Activated CD4-positive, alpha-beta T cell treated with anti-CD3 and anti-CD28 coated beads for 36 hours (primary cell): ENCODE measurements around the gene LSM7. TPM values are rescaled to one million over a fixed set of nuclear protein-coding genes. Genes with fewer than 3 reads are reported as not detected.
A peak's percentile ranks its signal among the peaks of the same experiment; 100 is the strongest.
"Not testable (repeated sequence)": the region's sequence is repeated elsewhere in the genome, so short reads cannot be mapped to it uniquely, and the experiment has no call there.

Experiments used
- ATAC-seq: fragments of 200-7000 bp; cut with Tn5 transposase; one replicate; pipeline ENCODE4 v1.10.0; 2021; ENCODE audit warnings: mild to moderate bottlenecking, moderate library complexity
- CTCF ChIA-PET: fragments of 350-600 bp; sonication (Branson Sonifier 250); formaldehyde crosslinking; loops from one replicate; lab custom pipeline; 2021; ENCODE audit warnings: antibody characterized with exemption; lab: Charles Lee
- POLR2A ChIA-PET: fragments of 350-600 bp; sonication (Branson Sonifier 250); formaldehyde crosslinking; loops from one replicate; lab custom pipeline; 2021; ENCODE audit warnings: antibody characterized with exemption, inconsistent platforms; lab: Charles Lee
- DNase-seq: peaks from one replicate; pipeline ENCODE4 v3.0.0-alpha.2; 2020
- H3K27ac Mint-ChIP-seq: one replicate; pipeline ENCODE4 v1.8.0; 2021; ENCODE audit warnings: mixed read lengths
- H3K27me3 Mint-ChIP-seq: one replicate; pipeline ENCODE4 v1.8.0; 2021; ENCODE audit warnings: mixed read lengths
- H3K36me3 Mint-ChIP-seq: one replicate; pipeline ENCODE4 v1.8.0; 2021; ENCODE audit warnings: low read depth, mixed read lengths
- H3K4me1 Mint-ChIP-seq: one replicate; pipeline ENCODE4 v1.8.0; 2021; ENCODE audit warnings: mixed read lengths
- H3K4me3 Mint-ChIP-seq: one replicate; pipeline ENCODE4 v1.8.0; 2021; ENCODE audit warnings: mild to moderate bottlenecking, moderate library complexity, mixed read lengths
- H3K9me3 Mint-ChIP-seq: one replicate; pipeline ENCODE4 v1.8.0; 2021; ENCODE audit warnings: low read depth, mixed read lengths
- intact Hi-C, 2 experiments: fragments of 100-400 bp; cut with DNase I in 1 of 2; cut with micrococcal nuclease in 1 of 2; formaldehyde crosslinking; loops; one replicate each; pipeline versions ENCODE4 v1.14.2 to v1.15.1; 2022 to 2024; cut with DNase I, micrococcal nuclease
- total RNA-seq, 2 experiments: library from RNA; stranded (reverse); gene quantifications; one replicate each; pipeline ENCODE4 v1.2.3, GENCODE V29; 2021

Gene LSM7
- total RNA-seq, 2 experiments from 2014 or later, result 113 to 134 TPM

DNA sequence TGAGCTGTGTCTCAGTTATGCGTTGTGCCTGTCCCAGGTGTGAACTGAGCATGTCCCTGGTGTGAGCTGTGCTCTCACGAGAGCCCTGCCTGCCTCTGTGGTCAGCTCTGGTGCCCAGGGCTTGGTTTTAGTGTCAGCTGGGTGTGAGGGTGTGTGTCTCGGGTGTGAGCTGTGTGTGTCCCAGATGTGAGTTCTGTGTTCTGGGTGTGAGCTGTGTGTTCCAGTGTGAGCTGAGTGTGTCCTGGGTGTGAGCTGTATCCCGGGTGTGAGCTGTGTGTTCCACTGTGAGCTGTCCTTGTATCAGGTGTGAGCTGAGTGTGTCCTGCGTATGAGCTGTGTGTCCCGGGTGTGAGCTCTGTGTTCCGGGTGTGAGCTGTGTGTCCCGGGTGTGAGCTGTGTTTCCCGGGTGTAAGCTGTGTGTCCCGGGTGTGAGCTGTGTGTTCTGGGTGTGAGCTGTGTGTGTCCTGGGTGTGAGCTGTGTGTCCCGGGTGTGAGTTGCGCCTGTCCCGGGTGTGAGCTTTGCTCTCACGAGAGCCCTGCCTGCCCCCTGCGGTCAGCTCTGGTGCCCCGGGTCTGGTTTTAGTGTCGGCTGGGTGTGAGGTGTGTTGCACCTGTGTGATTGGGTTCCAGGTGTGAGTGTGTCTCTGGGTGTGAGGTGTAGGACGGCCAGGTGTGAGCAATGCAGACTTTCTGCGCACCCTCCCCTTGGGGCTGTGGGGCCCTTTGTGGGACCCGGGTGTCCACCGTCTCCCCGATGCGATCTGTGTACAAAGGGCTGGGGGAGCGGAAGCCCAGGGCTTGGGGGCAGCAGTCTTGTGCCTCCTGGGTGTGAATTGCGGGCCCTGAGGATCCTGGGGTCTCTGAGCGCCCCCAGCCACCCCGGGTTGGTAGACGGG, 39.3 kb downstream of the LSM7 start:
- intact Hi-C loops, result no loop called here
- CTCF ChIA-PET, result interaction anchor here (0.5 to 1.2 kb wide), 5 partner anchors 17 to 133 kb away, joined by 3 to 5 read pairs (median 3); no protein-coding TSS in a partner anchor
- DNase-seq (no peak), ATAC-seq (no peak)
- Mint-ChIP-seq H3K27ac (peak overlapping the region; percentile 62), H3K4me1 (peaks cover 17% of the 10 kb centered on the region), H3K27me3 (peaks cover 10% of the 10 kb centered on the region), H3K9me3 (no peaks in the 10 kb centered on the region), H3K4me3 (peak overlapping the region; percentile 67), H3K36me3 (peaks cover 2% of the 10 kb centered on the region)
- POLR2A ChIA-PET, result interaction anchor here (0.7 to 2.2 kb wide), 3 partner anchors 11 to 187 kb away, joined by 3 to 18 read pairs (median 3); no protein-coding TSS in a partner anchor

DNA sequence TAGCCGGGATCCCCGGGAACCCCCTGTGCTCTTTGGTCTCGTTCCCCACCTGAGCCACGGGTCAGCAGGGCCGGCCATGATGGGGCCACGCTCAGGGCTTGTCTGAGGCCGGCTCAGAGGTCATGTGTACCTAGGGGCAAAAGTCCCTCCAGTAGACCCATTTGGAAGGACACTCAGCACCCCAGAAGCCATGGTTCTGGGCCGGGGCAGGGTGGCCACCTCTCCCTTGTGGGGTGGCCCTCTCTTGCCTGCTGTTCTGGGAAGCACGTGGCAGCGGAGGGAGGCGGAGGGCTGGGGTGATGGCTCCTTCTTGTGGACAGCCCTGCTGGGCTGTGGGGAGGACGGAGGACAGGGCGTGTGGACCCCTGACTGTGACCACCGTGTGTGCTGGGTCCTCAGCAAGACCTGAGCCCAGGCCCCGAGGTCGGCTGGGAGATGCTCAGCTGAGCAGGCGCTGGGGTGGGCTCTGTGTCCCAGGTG, 40.0 kb downstream of the LSM7 start:
- Mint-ChIP-seq H3K27ac (peak overlapping the region; percentile 51), H3K27me3 (peaks cover 10% of the 10 kb centered on the region), H3K9me3 (no peaks in the 10 kb centered on the region), H3K36me3 (peaks cover 2% of the 10 kb centered on the region), H3K4me1 (peaks cover 14% of the 10 kb centered on the region), H3K4me3 (no peak overlapping the region)
- ATAC-seq, result no peak
- ChIA-PET POLR2A (interaction anchor here (0.8 to 2.2 kb wide), 3 partner anchors 11 to 139 kb away, joined by 3 to 18 read pairs (median 3); no protein-coding TSS in a partner anchor), CTCF (interaction anchor here (0.5 to 1.5 kb wide), 6 partner anchors 12 to 132 kb away, joined by 3 to 8 read pairs (median 3); no protein-coding TSS in a partner anchor)
- intact Hi-C loops, result no loop called here
- no peak for DNase-seq

DNA sequence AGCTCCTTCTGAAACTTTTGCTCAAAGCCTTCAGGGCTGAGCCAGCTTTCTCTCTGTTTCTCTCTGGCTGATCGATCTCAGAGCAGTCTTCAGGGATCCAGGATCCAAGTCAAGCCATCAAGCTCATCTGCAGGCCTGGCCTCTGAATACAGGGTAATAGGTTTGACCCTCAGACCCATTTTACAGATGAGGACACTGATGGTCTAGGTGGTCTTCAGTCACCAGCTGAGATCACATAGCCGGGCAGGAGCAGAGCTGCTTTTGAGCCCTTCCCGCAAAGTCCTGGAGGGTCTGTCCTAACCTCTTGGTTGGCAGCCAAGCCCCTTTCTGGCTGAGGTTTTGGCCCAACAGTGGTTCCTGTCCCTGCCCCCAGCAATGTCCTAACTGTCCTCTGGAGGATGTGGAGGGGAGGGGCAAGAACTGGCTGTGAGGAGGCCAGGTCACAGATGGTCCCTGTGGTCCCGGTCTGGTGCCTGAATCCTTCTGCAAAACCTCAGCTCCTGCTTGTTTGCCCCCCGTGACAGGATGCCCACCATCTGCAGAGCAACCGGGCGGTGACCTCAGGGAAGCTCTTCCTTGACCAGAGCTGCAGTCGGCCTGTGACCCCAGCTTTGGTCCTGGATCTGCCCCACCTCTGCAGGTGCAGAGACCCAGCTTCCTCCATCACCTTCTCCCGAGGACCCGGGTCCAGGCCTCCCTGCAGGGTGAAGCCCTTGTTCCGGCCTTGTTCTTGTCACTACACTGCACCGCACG, 40.6 kb downstream of the LSM7 start:
- ChIA-PET CTCF (interaction anchor here (0.6 to 1.5 kb wide), 4 partner anchors 11 to 72 kb away, joined by 3 to 8 read pairs (median 3); no protein-coding TSS in a partner anchor), POLR2A (interaction anchor here (0.5 to 2.2 kb wide), 3 partner anchors 10 to 140 kb away, joined by 3 to 18 read pairs (median 3); no protein-coding TSS in a partner anchor)
- H3K4me1 Mint-ChIP-seq, result peaks cover 15% of the 10 kb centered on the region
- DNase-seq (no peak), ATAC-seq (no peak)
- H3K4me3 Mint-ChIP-seq, result no peak overlapping the region
- peaks cover 10% of the 10 kb centered on the region for H3K27me3 Mint-ChIP-seq
- no peak overlapping the region for H3K27ac Mint-ChIP-seq
- no peaks in the 10 kb centered on the region for H3K9me3 Mint-ChIP-seq
- H3K36me3 Mint-ChIP-seq, result peaks cover 2% of the 10 kb centered on the region
- intact Hi-C loops, result no loop called here

DNA sequence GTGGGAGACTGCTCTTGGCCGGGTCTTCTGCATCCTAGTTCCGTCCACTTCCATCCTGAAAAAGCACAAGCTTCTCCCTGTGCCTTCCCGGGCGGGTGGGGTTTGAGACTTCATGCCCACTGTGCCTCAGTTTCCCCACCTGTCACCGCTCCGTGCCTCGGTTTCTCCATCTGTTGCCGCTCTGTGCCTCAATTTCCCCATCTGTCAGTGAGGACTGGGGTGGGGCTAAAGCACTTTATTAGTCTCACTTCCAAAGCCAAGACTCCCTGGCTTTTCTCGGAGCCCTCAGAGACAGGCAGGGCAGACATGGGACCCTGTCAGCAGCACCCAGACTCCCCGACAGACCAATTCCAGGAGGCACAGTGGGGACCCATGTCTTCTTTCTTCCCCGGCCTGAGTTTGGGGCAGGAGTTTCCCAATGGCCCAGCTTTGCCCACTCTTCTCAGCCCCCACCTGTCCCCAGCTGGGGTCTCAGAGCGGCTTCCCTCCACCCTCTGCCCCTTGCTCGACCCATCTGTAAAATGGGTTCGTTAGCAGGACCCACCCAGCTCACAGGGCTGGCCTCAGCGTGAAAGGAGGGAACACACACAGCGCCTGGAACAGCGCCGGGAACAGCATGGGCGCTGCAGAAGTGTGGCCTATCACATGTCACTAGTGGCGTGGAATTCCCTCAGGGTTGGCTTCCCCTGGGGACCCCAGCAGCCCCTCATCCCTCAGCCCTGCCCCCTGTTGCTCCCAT, 41.8 kb downstream of the LSM7 start:
- intact Hi-C loops, result no loop called here
- ChIA-PET POLR2A (no interaction called here), CTCF (interaction anchor here (1.0 to 1.5 kb wide), 2 partner anchors 12 to 79 kb away, joined by 3 to 8 read pairs; no protein-coding TSS in a partner anchor)
- H3K9me3 Mint-ChIP-seq, result no peaks in the 10 kb centered on the region
- H3K36me3 Mint-ChIP-seq, result no peaks in the 10 kb centered on the region
- H3K27ac Mint-ChIP-seq, result no peak overlapping the region
- ATAC-seq (no peak), DNase-seq (no peak)
- H3K4me1 Mint-ChIP-seq, result peaks cover 25% of the 10 kb centered on the region
- peaks cover 10% of the 10 kb centered on the region for H3K27me3 Mint-ChIP-seq
- H3K4me3 Mint-ChIP-seq, result no peak overlapping the region

DNA sequence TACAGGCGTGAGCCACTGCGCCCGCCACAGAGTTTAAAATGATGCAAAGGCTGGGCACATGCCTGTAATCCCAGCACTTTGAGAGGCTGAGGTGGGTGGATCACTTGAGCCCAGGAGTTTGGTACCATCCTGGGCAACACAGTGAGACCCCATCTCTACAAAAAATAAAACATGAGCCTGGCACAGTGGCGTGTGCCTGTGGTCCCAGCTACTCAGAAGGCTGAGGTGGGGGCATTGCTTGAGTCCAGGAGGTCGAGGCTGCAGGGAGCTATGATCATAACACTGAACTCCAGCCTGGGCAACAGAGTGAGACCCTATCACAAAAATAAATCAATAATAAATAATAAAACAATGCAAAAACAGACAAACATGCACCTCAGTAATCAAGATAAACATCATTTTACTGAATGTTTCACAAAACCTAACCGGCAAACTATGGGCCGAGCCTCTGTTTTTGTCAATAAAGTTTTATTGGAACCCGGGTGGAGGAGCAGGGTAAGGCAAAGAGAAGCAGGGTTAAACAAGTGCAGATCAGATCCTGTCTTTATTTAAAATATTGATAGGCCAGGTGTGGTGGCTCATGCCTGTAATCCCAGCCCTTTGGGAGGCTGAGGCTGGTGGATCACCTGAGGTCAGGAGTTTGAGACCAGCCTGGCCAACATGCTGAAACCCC, 44.4 kb downstream of the LSM7 start:
- H3K27ac Mint-ChIP-seq, result no peak overlapping the region
- H3K36me3 Mint-ChIP-seq, result no peaks in the 10 kb centered on the region
- no peak overlapping the region for H3K4me3 Mint-ChIP-seq
- CTCF ChIA-PET, result no interaction called here
- POLR2A ChIA-PET, result no interaction called here
- no peaks in the 10 kb centered on the region for H3K9me3 Mint-ChIP-seq
- H3K4me1 Mint-ChIP-seq, result peaks cover 16% of the 10 kb centered on the region
- intact Hi-C loops, result no loop called here
- no peak for ATAC-seq
- DNase-seq, result no peak
- H3K27me3 Mint-ChIP-seq, result peaks cover 3% of the 10 kb centered on the region

DNA sequence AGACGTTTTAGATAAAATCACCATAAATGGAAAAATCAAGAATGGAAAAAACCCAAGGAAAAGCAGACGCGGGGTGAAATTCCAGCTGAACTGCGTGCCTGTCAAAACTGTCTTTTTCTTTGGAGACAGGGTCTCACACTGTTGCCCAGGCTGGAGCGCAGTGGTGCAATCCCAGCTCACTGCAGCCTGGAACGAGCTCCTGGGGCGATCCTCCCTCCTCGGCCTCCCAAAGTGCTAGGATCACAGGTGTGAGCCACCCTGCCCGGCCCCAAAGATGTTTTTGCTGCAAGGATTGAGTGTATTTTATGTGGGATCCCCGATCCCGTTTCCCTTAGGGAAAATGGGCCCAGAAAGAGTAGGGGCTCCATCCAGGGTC, 45.5 kb downstream of the LSM7 start:
- no peak overlapping the region for H3K27ac Mint-ChIP-seq
- ATAC-seq, result no peak

DNA sequence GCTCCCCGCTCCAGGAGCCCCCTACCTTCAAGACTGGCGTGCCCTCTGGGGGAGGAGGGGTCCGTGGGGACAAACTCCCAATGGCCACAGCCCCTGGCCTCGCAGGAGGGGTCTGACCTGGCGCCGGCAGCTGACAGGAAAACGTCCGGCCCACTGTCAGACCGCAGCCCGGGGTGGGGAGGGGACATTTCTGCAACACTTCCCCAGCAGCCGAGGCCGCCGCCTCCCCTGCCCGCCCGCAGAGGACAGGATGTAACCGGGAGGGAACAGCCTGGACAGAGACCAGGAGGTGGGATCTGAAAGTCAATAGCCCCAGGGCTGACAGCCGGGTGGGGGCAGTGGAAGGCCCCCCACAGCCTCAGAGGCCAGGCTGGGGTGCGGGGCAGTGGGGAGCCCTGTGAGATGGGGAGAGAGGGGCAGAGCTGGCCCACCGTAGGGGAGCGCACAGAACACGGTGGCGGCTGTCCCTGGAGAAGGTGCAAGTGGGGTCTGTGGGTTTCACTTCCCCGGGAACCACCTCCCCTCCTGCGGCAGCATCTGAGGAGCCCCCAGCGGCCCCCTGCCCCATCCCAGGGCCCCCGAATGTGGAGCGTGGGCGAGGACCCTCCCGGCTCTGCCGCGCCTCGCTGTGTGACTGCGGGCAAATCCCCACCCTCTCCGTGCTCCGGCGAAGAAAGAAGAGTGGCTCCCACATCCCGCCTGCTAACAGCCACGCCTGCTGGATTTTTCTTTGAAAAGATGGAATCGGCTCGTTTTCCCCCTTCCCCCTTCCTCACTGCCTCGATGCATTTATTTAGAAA, 46.1 kb downstream of the LSM7 start, which contains the start of gene PEAK3:
Gene PEAK3 (minus strand): TSS at position 114 of the 800 bp plus-strand sequence. CDS start 1,244 bp downstream, outside the sequence.
- Mint-ChIP-seq H3K4me3 (no peak within 1 kb of the TSS), H3K4me1 (peaks cover 12% of the 10 kb centered on the region), H3K27ac (no peak within 1 kb of the TSS), H3K9me3 (no peaks in the 10 kb centered on the region), H3K27me3 (no peaks in the 10 kb centered on the region), H3K36me3 (no peaks in the 10 kb centered on the region)
- intact Hi-C loops, result no loop called here
- CTCF ChIA-PET, result interaction anchor here (0.6 kb wide), 1 partner anchor 45 kb away, joined by 3 read pairs; no protein-coding TSS in a partner anchor
- POLR2A ChIA-PET, result no interaction called here
- ATAC-seq (peak; percentile 40), DNase-seq (peak; percentile 56)

More for the DNA sequence above, 45.5 kb downstream of the LSM7 start:
- Mint-ChIP-seq H3K9me3 (no peaks in the 10 kb centered on the region), H3K4me3 (no peak overlapping the region), H3K36me3 (no peaks in the 10 kb centered on the region), H3K4me1 (peaks cover 12% of the 10 kb centered on the region), H3K27me3 (no peaks in the 10 kb centered on the region)
- DNase-seq, result no peak
- ChIA-PET POLR2A (no interaction called here), CTCF (interaction anchor here (0.6 kb wide), 1 partner anchor 45 kb away, joined by 3 read pairs; no protein-coding TSS in a partner anchor)
- intact Hi-C loops, result no loop called here

DNA sequence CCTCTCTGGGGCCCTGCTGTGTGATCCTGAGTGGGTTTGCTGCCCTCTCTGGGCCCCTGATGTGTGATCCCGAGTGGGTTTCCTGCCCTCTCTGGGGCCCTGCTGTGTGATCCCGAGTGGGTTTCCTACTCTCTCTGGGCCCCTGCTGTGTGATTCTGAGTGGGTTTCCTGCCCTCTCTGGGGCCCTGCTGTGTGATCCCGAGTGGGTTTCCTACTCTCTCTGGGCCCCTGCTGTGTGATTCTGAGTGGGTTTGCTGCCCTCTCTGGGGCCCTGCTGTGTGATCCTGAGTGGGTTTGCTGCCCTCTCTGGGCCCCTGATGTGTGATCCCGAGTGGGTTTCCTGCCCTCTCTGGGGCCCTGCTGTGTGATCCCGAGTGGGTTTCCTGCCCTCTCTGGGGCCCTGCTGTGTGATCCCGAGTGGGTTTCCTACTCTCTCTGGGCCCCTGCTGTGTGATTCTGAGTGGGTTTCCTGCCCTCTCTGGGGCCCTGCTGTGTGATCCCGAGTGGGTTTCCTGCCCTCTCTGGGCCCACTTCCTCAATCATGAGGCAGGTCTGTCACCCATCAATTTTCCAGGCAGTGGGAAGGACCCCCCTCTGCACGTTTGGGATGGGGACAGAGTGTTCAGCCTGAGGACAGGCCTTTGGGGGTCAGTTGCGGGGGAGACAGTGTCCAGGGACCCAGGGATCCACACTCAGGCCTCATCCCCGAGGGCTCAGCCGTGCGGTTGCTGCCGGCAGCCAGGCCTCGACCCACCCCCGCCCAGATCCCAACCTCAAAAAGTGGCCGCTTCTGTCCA, 46.9 kb downstream of the LSM7 start:
- H3K4me3 Mint-ChIP-seq, intact Hi-C loops, ATAC-seq, POLR2A ChIA-PET, H3K36me3 Mint-ChIP-seq, H3K27ac Mint-ChIP-seq, H3K9me3 Mint-ChIP-seq, H3K27me3 Mint-ChIP-seq, DNase-seq, CTCF ChIA-PET: not testable (repeated sequence)
- peaks cover 12% of the 10 kb centered on the region for H3K4me1 Mint-ChIP-seq

DNA sequence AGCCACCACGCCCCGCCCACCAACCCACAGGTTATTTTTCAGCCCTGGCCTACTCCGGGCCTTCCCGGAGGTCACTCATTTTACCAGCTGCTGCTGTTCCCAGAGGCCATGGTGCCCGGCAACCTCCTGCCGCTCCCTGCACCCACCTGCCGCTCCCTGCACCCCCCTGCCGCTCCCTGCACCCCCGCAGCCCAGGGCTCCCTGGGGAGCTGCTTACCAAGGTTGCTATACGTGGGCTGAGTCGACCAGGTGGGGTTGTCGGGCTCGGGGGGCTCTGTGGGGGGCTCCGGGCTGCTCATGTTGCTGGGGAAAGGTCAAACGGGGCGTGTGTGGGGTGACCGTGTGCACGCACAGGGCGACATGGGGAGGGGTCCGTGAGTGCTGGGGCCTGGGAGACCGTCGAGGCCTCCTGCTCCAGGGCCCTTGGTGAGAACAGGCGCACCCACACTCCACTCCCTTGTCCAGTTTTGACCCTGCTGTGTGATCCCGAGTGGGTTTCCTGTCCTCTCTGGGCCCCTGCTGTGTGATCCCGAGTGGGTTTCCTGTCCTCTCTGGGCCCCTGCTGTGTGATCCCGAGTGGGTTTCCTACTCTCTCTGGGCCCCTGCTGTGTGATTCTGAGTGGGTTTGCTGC, 47.6 kb downstream of the LSM7 start:
- DNase-seq (no peak), ATAC-seq (no peak)
- no peak overlapping the region for H3K27ac Mint-ChIP-seq
- H3K9me3 Mint-ChIP-seq, result no peaks in the 10 kb centered on the region
- H3K27me3 Mint-ChIP-seq, result no peaks in the 10 kb centered on the region
- H3K4me3 Mint-ChIP-seq, result no peak overlapping the region
- peaks cover 12% of the 10 kb centered on the region for H3K4me1 Mint-ChIP-seq
- CTCF ChIA-PET, result no interaction called here
- peaks cover 4% of the 10 kb centered on the region for H3K36me3 Mint-ChIP-seq
- intact Hi-C loops, result no loop called here
- POLR2A ChIA-PET, result no interaction called here
